GM19240 (cell line): ENCODE data around the gene TMEM187.

ENCODE experiments used
- DNase-seq: peaks from one replicate; pipeline ENCODE4 v3.0.0; 2011; ENCODE audit warnings: low spot score; ENCODE audit not compliant: insufficient read length

TMEM187 gene

DNA sequence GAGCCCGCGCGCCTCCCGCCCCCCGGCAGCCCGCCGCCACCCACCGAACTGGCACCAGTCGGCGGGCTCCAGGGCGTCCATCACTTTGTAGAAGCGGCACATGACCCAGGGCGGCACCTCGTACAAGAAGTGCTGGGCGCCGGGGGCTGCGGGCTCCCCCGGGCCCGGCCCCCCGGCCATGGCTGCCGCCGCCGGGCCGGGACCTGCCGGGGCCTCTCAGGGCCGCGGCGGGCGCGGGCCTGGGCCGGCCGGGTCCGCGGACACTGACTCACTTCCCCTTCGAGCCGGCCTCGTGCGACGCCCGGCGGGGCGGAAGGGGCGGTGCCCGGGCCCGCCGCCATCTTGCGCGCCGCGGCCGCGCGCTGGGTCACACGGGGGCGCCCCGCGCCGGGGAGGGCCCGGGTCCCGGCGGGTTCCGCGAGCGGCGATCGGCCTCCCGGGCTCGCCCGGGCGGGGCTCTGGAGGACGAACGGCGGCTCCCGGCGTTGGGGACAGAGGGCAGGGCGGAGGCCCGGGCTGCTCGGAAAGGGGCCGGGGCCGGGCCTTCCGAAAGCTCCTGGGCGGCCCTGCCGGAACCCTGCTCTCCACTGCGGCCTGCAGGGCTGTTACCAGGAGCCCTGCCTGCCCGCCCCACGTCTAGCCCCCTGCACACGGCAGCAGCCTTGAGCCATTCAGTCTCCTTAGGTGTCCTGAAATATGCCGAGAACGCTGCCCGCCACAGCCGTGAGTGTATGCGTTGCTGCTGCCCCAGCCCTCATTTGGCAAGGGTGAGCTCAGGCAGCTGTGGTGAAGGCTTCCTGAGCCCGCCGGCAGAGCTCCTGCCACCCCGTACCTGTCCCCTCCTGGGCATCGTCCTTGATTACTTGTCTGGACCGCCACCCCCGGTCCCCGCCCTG is 47.3 kb downstream of the TMEM187 start, which contains the start of gene IRAK1:
Gene IRAK1 (minus strand): TSS at position 270 of the 896 bp plus-strand sequence. CDS start 90 bp downstream, at position 180.
- DNase-seq, result no peak

DNA sequence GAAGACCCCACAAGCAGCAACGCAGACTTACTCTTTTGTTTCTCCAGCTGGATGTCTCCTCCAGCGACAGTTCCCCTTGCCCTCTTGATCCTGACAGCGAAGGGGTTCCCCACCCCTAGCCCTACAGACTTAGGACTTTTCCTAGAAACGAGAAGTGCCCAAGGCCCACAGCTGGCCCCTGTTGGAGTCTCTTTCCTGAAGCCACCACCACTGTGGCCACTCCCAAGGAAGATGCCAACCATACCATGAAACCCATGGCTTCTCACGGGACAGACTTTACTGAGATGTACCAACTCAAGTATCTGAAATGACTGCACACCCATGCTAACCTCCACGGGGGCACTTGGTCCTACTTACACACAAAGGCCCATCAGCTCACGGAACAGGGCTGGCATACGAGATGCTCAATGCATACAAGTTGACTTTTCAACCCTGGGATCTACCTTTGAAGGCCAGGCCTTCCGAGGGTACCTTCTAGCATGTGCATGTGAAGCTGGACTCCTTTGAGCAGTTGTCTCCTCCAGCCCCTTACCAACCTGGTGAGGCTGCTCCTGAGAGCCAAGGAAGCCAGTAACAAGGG is 48.1 kb downstream of the TMEM187 start:
- DNase-seq, result no peak

DNA sequence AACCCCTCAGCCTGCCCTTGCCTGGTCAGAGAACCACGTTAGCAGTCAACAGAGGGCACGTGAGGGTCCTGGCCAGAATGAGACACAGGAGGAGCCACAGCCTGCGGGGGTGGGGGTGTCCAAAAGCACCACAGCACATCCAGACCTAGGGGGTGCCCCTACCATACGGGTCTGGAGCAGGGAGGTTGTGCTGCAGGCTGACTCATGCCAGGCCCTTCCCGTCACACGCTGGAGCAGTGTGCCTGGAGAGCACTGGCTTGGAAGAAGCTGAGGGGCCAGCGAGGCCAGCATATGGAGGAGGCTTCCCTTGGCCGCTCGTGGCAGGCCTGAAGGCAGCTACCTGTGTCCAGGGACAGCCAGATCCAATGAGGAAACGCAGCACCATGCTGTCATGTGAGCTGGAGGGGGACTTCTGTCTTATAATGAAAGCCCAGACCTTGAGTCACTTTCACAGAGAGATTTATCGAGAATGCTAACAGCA is 48.6 kb downstream of the TMEM187 start:
- no peak for DNase-seq

DNA sequence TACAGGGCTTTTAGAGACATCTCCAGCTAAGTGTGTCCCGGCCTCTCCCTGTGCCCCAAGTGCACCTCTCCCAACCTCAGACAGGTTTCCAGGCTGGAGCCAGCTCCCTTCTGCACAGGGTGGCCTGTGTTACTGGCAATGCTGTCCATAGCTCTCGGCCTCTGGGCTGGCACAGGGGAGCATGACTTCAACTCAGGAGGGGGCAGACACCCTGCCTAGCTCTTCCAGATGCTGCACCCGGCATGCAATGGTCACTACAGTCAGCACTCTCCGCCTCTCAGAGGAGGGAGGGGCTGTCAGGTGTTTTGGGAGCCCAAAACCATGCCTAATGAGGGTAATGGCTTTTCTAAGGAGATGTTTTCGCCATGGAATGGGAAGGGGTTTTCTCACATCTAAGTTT is 49.6 kb downstream of the TMEM187 start:
- no peak for DNase-seq

GRCh38 chrX:154023276-154024000 is 50.9 kb downstream of the TMEM187 start:
- no peak for DNase-seq

GRCh38 chrX:154024271-154024670 is 51.7 kb downstream of the TMEM187 start:
- no peak for DNase-seq

GRCh38 chrX:154025230-154025629 is 52.7 kb downstream of the TMEM187 start:
- DNase-seq, result no peak

- DNase-seq, result no peak
Observed at GRCh38 chrX:154026136-154027021, 53.8 kb downstream of the TMEM187 start.

GRCh38 chrX:154027022-154027402 is 54.5 kb downstream of the TMEM187 start:
- DNase-seq, result no peak

- DNase-seq, result no peak
Observed at GRCh38 chrX:154027986-154028385, 55.4 kb downstream of the TMEM187 start.

GRCh38 chrX:154028502-154029184 is 56.1 kb downstream of the TMEM187 start:
- no peak for DNase-seq

DNA sequence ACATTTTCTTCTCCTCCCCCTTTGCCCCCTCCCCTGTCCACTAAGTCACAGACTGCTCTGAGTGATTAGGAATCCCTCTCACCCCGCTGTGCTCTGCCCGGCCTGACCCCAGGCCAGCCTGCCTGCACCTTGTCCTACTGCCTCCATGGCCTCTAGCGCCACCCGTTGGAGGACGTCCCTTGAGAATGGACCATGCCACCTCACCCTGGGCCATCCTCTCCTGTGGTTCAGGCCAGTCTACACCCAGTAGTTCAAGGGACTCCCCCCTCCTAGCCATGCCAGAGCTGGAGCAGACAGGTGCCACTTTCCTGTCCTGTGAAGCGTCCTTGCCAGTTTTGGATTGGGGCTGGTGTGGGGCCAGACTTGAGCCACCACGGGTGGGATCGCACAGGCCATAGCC is 56.9 kb downstream of the TMEM187 start:
- DNase-seq, result no peak

GRCh38 chrX:154030266-154030665 is 57.7 kb downstream of the TMEM187 start:
- DNase-seq, result no peak

DNA sequence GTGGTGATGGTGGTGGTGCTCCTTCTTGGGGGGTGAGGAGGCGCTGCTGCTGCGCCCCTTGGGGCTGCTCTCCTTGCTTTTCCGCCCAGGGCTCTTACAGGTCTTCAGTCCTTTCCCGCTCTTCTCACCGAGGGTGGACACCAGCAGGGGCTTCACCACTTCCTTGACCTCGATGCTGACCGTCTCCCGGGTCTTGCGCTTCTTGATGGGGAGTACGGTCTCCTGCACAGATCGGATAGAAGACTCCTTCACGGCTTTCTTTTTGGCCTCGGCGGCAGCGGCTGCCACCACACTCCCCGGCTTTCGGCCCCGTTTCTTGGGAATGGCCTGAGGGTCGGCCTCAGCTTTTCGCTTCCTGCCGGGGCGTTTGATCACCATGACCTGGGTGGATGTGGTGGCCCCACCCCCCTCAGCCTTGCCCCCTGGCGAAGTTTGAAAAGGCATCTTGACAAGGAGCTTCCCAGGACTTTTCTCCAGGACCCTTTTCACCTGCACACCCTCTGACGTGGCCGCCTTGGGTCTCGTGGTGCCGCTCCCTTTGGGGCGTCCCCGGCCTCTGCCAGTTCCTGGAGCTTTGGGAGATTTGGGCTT is 58.3 kb downstream of the TMEM187 start:
- no peak for DNase-seq

- DNase-seq, result no peak
Observed at GRCh38 chrX:154032160-154032559, 59.6 kb downstream of the TMEM187 start.

DNA sequence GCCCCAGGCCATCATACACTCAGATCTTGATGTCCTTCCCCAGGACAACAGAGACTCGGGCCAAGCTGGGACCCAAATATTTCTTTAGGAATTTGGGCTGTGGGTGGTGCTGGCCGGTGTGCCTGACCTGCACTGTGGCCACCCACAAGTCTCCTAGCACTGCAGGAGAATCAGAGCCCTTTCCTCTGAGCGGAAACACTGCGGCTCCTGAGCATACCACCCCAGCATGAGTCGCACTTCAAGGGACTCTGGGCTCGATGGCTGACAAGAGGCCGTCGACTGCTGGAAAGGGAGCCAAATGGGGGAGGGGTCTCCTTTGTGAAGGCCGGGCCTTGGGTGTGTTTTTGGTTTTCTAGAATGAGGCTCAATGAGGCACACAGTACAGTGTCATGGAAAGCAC is 60.1 kb downstream of the TMEM187 start:
- no peak for DNase-seq
